ENCODE data around the gene SPAG17.
"Not testable (repeated sequence)": the region's sequence is repeated elsewhere in the genome, so short reads cannot be mapped to it uniquely, and the experiment has no call there.

The SPAG17 gene

DNA sequence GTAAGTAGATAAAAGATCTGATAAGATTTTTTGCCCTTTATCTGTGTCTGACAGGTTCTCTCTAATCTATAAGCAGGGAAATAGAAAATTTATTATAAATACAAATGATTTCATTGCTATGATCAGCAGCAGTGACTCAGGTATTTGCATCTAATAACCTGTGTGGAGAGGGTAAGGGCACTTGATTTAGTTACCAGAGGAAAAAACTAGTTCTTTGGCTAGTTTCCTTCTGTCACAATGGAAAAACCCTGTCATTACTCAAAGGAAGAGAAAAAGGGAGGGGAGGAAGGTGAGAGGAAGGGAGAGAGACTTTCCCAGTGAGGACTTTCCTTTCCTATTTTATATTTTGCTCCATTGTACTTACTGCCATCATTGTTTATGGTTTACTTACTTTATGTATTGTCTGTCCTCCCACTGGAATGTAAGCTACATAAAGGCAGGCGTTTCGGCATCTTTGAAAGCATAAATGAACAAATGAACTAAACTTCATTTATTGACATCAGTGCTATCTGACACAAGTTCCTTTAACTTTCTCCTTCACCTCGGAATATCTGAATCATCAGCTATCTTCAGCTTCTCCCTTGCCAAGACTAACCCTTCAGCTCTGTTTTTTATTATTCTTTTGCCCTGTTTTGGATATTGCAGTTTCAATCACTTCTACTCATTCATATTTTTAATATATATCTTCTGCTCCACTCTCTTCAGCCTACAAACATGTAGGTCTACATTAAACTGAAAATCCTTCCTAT, 220.6 kb downstream of the SPAG17 start:
- no peak for DNase-seq

DNA sequence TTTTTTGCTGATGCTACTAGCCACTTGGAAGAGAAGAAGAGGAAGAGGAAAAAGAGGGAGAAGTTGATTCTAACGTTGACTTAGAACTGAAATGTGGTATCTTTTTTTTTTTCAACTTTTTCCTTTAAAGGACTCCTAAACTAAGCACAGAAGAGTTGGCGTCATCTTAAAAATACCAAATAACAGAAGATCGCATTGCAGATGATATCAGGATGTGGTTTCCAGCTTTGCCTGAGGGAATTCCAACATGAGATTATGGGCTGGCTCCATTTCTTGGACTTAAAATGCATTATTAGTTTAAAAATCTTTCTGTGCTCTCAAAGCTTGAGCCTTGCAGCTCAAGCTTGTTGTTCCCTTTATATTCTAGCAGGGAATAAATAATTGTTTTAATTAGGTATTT, 225.7 kb downstream of the SPAG17 start:
- no peak for DNase-seq

DNA sequence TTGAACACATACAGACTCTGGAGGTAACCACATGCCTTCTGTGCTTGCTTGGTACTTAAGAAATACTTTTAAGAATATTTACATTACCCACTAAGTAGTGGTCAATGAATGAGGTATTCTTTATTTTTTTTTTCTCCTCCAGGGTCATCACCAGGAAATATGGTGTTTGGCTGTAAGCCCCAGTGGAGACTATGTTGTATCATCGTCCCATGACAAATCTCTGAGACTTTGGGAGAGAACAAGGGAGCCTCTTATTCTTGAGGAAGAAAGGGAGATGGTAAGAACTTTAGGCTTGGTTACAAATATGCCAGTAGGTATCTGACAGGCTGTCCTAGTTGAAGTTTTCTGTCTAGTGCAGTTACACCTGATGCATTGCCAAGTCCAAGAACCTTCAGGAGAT, 232.6 kb downstream of the SPAG17 start:
- no peak for DNase-seq

DNA sequence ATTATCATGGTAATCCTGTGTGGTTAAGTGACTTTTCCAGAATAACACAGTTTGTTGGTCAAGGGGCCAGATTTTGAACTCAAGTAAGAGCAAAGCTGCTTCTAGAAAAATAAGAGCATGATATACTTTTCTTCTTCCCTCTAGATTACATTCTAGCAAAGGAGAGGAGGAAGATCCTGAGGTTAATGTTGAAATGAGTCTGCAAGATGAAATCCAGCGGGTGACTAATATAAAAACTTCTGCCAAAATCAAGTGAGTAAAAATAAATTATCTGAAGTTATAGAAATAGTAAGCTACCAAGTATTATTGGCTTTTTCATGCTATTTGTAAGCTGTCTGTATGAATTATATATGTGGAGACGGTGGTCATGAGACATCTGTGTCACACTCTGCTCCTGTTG, 242.7 kb downstream of the SPAG17 start:
- DNase-seq = no peak

DNA sequence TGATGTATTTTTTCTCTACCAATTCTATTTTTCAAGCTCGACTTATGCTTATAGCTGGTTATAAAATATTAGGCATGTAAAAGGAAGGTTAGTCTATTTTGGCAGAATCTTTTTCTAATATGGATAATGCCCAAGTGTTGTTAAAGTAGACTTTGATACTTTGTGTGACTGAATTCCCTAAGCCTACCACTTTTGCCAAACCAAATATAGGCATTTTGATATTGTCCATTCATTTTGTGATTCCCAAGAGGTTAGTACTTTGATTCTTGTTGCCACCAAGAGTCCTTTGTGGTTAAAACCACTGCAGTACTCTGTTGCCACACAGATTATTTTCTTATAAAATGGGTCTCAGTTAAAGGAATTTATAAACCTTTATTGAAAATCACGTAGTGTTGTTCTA, 251.3 kb downstream of the SPAG17 start:
- DNase-seq = no peak

GRCh38 chr1:117932576-117932975, 252.5 kb downstream of the SPAG17 start:
- DNase-seq = no peak

DNA sequence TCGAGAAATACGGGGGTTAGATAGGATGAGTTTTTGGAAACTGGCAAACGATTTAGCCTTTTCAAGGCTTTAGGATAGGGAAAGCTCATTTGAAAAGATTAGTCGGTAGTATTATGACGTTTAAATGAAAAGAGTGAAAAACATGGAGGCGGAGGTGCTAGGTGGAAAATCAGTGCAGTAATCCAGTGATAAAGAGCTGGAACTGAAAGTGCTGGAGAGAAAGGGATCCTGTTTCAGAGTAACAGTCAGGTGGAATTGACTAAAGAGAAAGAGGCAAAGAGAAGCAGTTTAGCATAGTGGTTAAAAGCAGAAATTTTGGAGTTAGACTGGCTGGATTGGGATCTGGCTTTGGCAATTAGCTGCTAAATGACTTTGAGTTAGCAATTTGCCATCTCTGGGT, 254.5 kb downstream of the SPAG17 start:
- DNase-seq = no peak

GRCh38 chr1:117930173-117930447, 254.9 kb downstream of the SPAG17 start:
- no peak for DNase-seq

DNA sequence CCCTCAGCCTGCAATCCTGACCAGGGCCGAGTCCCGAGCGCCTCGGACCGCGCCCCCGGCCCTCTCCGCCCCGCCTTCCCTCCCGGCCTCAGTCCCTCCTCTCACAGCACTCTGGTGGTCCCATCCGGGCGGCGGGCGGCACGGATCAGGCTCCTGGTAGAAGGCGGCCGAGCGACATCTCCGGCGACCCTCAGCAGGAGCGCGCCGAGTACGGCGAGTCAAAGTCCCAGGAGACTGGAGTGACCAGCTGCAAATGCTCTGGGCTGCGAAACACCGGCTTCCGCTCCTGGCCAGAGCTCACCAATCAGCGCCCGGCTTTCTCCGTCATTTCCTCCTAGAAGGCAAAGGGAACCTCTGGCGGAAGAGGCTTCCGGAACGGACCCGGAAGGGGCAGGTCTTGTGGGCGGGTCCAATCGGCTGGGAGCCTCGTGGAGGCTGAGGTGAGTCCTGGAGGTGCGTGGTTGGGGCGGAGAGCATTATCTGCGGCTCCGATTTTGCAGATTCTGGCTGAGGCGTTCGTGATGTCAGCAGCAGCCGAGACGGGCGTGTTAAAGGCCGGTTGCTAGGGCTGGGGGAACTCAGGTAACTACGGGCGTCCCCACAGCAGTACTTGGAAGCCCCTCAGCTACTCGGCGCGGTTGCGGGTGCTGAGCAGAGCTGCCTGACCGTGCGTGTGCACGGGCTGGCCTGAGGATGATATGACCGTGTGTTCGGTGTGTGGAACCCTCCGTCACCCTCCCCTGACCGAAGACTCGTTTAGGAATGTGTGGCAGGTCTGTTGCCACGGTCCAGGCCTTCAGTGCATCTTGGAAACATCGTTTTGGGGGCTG, 255.5 kb downstream of the SPAG17 start, which contains the start of the genes GDAP2 and WDR3:
TSS of gene GDAP2 (minus strand) at position 279 of the 830 bp plus-strand sequence. CDS start 9,264 bp downstream, outside the sequence.
TSS of gene WDR3 (plus strand) at position 397 of the 830 bp plus-strand sequence. CDS start 3,581 bp downstream, outside the sequence.
- DNase-seq = peak; percentile 96

GRCh38 chr1:117928881-117929342, 256.1 kb downstream of the SPAG17 start:
- peak; percentile 38 for DNase-seq

- DNase-seq = no peak
Observed at GRCh38 chr1:117925981-117926380, 259.0 kb downstream of the SPAG17 start.

- DNase-seq = not testable (repeated sequence)
Observed at GRCh38 chr1:117922717-117923116, 262.3 kb downstream of the SPAG17 start.

DNA sequence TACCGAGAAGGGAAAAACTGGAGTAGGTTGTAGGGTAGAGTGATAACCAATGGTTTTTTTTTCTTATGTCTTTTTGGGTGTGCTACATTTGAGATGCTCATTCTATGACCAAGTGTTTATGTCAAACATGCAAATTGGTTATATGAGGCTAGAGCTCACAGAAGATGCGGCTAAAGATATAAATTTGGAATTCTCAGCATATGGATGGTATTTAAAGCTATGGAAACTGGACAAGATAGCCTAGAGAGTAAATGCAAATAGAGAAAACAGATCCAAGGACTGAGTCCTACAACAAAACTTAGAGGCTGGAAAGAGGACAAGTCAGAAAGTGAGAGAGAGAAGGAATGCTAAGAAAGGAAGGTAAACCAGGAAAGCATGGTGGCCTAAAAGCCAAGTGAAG, 263.0 kb downstream of the SPAG17 start:
- DNase-seq = no peak

DNA sequence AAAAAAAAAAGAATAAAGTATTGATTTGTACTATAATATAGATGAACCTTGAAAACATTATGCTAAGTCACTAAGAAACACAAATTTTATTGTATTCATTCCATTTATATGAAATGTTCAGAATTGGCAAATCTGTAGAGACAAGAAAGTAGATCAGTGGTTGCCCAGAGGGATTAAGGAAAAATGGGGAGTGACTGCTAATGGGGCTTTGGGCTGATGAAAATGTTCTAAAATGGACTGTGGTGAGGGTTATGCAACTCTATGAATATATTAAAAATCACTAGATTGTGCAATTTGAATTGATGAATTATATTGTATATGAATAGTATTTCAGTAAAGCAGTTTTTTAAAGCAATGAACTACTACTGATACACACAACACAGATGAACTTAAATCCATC, 265.7 kb downstream of the SPAG17 start:
- no peak for DNase-seq

DNA sequence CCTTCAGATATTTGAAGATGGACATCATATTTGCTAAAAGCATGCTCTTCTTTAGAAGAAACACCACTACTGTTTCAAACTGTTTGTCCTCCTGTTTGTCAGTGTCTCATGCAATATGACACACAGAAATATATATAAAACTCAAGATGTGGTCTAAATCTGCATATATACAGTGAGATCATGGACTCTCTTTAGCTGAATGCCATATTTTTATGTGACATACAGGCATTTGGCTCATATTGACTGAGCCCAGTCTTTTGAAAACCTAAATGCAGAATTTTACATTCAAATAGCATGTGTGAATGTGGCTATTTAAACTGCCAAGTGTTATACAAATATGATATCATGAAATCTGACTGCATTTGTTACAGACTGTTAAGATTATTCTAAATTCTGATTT, 274.0 kb downstream of the SPAG17 start:
- DNase-seq = no peak

GRCh38 chr1:117905019-117905418, 280.0 kb downstream of the SPAG17 start:
- DNase-seq = no peak

DNA sequence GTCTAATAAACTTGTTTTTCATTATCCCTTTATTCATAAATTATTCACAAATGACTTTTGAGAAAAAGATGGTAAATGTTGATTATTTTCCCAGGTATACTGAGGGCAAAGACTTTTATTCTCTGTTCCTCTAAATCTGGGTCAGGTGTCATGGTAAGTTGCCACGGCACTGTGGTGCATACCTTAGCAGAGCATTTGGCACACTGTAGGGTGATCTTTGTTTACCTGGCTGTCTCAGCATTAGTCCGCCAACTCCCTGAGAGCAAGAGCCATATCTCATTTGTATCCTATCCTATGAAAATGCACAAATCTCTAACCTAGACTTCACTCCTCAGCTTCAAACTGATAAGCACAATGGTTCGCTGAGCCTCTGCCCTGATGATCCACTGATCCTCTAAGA, 280.5 kb downstream of the SPAG17 start:
- no peak for DNase-seq

All from CD4-positive, alpha-beta T cell treated with Interleukin-17A for 4 hours (primary cell).